ENCODE measurements around the gene TTC8. TPM values are rescaled to one million over a fixed set of nuclear protein-coding genes. Genes with fewer than 3 reads are reported as not detected.

TTC8 gene
- total and polyA plus RNA-seq, 2 donors (not counting 3 experiments of a cell fraction or from before 2014, with no cell fraction given): 11.9 to 16.3 TPM

DNA sequence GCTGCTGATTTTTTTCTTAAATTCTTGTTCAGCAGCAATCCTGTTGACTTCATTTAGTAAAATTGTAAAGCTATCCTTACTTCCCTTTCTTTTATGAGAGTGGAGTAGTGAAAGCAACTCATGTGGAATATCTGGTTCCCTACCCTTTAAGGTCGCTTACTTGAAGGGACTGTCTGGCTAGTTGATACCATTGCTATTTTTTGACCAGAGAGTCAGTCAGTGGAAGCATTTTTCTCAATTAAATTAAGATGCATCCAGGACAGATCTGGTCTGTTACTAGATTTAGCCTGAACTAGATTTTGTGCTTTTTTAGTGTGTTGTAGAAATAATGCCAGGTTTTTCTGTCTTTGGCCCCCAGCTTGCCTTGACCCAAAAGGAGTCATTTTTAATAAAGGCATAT lies 18.0 kb downstream of the TTC8 start:
- no peak overlapping the region for H2AFZ ChIP-seq (ENCODE audit: low read depth, low read length)
- H4K20me1 ChIP-seq (replicated peaks; ENCODE audit: control insufficient read depth, extremely low read depth, insufficient read depth, low read length): no peaks in the 10 kb centered on the region
- H3K27me3 ChIP-seq (ENCODE audit: control insufficient read depth in 2 of 2, insufficient read depth in 2 of 2, low read length in 2 of 2): no peaks in the 10 kb centered on the region
- ChIA-PET POLR2A (no interaction called here), CTCF (interaction anchor here (0.9 to 6.0 kb wide), 3 partner anchors 9 to 16 kb away, joined by 3 to 27 read pairs (median 5); partner anchors contain the start of gene TTC8)
- no peaks in the 10 kb centered on the region for H3K79me2 ChIP-seq (ENCODE audit: control insufficient read depth, insufficient read depth, low read length)
- no peaks in the 10 kb centered on the region for H3K9me3 ChIP-seq (replicated peaks; ENCODE audit: control insufficient read depth, insufficient read depth, low read length)
- dilution Hi-C loops (cut with MboI; ENCODE audit: extremely low pct_ligation_motif_present, low sequenced_read_pairs): no loop called here
- FAIRE-seq: no peak
- intact Hi-C loops (cut with micrococcal nuclease): no loop called here
- H3K9me1 ChIP-seq (replicated peaks; ENCODE audit: control insufficient read depth, extremely low read depth, insufficient read depth, low read length): no peaks in the 10 kb centered on the region
- TF ChIP-seq POLR2A (IDR thresholded peaks at IDR 0.05; ENCODE audit: low read depth, low read length) (no peak), JUN (IDR thresholded peaks at IDR 0.05; ENCODE audit: borderline replicate concordance, insufficient read depth, insufficient read length, low read depth) (no peak), EZH2 (IDR thresholded peaks at IDR 0.05; ENCODE audit: borderline replicate concordance, low read depth, low read length, severe bottlenecking) (no peak), POLR2AphosphoS5 (IDR thresholded peaks at IDR 0.05; ENCODE audit: insufficient read depth, low read depth, low read length) (no peak), GATA2 (IDR thresholded peaks at IDR 0.05; ENCODE audit: insufficient read depth, insufficient read length, low read depth, low read length) (no peak), FOS (IDR thresholded peaks at IDR 0.05; ENCODE audit: borderline replicate concordance, insufficient read depth, low read length) (no peak), MYC (IDR thresholded peaks at IDR 0.05; ENCODE audit: low read depth, low read length) (no peak)
- TF ChIP-seq, protein P1, sequence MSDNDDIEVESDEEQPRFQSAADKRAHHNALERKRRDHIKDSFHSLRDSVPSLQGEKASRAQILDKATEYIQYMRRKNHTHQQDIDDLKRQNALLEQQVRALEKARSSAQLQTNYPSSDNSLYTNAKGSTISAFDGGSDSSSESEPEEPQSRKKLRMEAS (IDR thresholded peaks at IDR 0.05; ENCODE audit: insufficient read depth, insufficient read length): no peak
- TF ChIP-seq, protein P2, sequence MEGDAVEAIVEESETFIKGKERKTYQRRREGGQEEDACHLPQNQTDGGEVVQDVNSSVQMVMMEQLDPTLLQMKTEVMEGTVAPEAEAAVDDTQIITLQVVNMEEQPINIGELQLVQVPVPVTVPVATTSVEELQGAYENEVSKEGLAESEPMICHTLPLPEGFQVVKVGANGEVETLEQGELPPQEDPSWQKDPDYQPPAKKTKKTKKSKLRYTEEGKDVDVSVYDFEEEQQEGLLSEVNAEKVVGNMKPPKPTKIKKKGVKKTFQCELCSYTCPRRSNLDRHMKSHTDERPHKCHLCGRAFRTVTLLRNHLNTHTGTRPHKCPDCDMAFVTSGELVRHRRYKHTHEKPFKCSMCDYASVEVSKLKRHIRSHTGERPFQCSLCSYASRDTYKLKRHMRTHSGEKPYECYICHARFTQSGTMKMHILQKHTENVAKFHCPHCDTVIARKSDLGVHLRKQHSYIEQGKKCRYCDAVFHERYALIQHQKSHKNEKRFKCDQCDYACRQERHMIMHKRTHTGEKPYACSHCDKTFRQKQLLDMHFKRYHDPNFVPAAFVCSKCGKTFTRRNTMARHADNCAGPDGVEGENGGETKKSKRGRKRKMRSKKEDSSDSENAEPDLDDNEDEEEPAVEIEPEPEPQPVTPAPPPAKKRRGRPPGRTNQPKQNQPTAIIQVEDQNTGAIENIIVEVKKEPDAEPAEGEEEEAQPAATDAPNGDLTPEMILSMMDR (IDR thresholded peaks at IDR 0.05; ENCODE audit: extremely low read depth in 1 of 2, insufficient read depth in 1 of 2, low read depth in 1 of 2, low read length in 2 of 2): no peak
- no peak overlapping the region for H3K4me2 ChIP-seq (ENCODE audit: insufficient read depth, low read length)
- DNase-seq (ENCODE audit: low read depth, low spot score): no peak
- no peak overlapping the region for H3K4me3 ChIP-seq (replicated peaks in 1 of 3; ENCODE audit: insufficient read depth in 1 of 3, low read depth in 1 of 3, low read length in 3 of 3)
- H3K9ac ChIP-seq (replicated peaks; ENCODE audit: extremely low read depth, insufficient read depth, low read length): no peak overlapping the region
- H3K36me3 ChIP-seq (ENCODE audit: control insufficient read depth in 2 of 2, extremely low read depth in 1 of 2, insufficient read depth in 2 of 2, low read length in 2 of 2): no peaks in the 10 kb centered on the region
- BruUV-seq (replicated peaks): no TSS peak
- H3K4me1 ChIP-seq (ENCODE audit: control insufficient read depth, extremely low read depth, insufficient read depth, low read length): no peaks in the 10 kb centered on the region
- no peak overlapping the region for H3K27ac ChIP-seq (ENCODE audit: insufficient read depth, low read depth, low read length)
